HG03159 (cell line): ENCODE measurements around the gene KNG1.
"Not testable (repeated sequence)": the region's sequence is repeated elsewhere in the genome, so short reads cannot be mapped to it uniquely, and the experiment has no call there.

Experiments used
- ATAC-seq: cut with Tn5 transposase; IDR thresholded peaks from one replicate; pipeline ENCODE4 v1.9.1; 2021; ENCODE audit warnings: mild to moderate bottlenecking, moderate library complexity; ENCODE audit not compliant: unreplicated experiment

The KNG1 gene

GRCh38 chr3:186708983-186709679 is 8.0 kb upstream of the KNG1 start:
- ATAC-seq, result no peak

GRCh38 chr3:186710694-186711093 is 6.5 kb upstream of the KNG1 start:
- not testable (repeated sequence) for ATAC-seq

- no peak for ATAC-seq
These were observed 3.7 kb upstream of the KNG1 start for GRCh38 chr3:186713499-186713898.

- no peak for ATAC-seq
These were observed 3.0 kb downstream of the KNG1 start for GRCh38 chr3:186719945-186720739.

GRCh38 chr3:186722457-186722856 is 5.3 kb downstream of the KNG1 start:
- ATAC-seq, result no peak

GRCh38 chr3:186724911-186725310 is 7.8 kb downstream of the KNG1 start:
- ATAC-seq, result no peak

- no peak for ATAC-seq
These were observed 15.1 kb downstream of the KNG1 start for GRCh38 chr3:186732169-186732766.

- no peak for ATAC-seq
These were observed 25.6 kb downstream of the KNG1 start for GRCh38 chr3:186742618-186743380.

GRCh38 chr3:186743666-186744065 is 26.5 kb downstream of the KNG1 start:
- no peak for ATAC-seq

GRCh38 chr3:186746008-186746407 is 28.8 kb downstream of the KNG1 start:
- ATAC-seq, result no peak

- no peak for ATAC-seq
These were observed 33.2 kb downstream of the KNG1 start for GRCh38 chr3:186750316-186750715.

- ATAC-seq, result no peak
These were observed 34.3 kb downstream of the KNG1 start for GRCh38 chr3:186751480-186751879.

GRCh38 chr3:186754006-186754405 is 36.8 kb downstream of the KNG1 start:
- ATAC-seq, result no peak

GRCh38 chr3:186754871-186755270 is 37.7 kb downstream of the KNG1 start:
- ATAC-seq, result no peak

GRCh38 chr3:186757214-186757613 is 40.1 kb downstream of the KNG1 start:
- ATAC-seq, result no peak

GRCh38 chr3:186757686-186758220 is 40.6 kb downstream of the KNG1 start:
- ATAC-seq, result no peak

- ATAC-seq, result no peak
These were observed 42.2 kb downstream of the KNG1 start for GRCh38 chr3:186759231-186759930.

GRCh38 chr3:186760141-186760833 is 43.1 kb downstream of the KNG1 start:
- no peak for ATAC-seq

- no peak for ATAC-seq
These were observed 43.8 kb downstream of the KNG1 start for GRCh38 chr3:186760897-186761447.
